ENCODE data around the gene CES4A. TPM values are rescaled to one million over a fixed set of nuclear protein-coding genes. Genes with fewer than 3 reads are reported as not detected.

The CES4A gene
- total RNA-seq, 1 experiment from 2014 or later = 1.9 TPM

DNA sequence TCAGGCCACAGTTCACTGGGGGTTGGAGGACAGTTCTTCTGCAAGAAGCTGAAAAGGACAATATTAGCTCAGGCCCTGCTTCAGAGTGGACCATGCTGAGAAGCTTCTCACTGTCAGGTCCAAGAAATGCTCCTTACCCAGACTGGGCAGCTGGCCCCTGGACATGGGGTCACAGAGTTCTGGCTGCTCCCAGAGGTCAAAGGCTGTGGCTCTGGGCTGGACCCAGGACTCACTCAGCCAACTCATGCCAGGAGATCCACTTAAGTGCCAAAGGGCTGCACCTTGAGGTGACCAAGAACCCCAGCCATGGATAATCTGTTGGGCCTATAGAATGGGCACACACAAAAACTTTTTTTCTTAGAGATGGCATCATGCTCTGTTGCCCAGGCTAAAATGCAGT is 49.0 kb upstream of the CES4A start:
- Mint-ChIP-seq H3K4me1 (peaks cover 5 to 11% of the 10 kb centered on the region in 2 experiments), H3K36me3 (ENCODE audit: insufficient read depth in 1 of 3, low read depth in 3 of 3) (peaks cover 13 to 41% (median 34%) of the 10 kb centered on the region in 3 experiments; a peak in 6 of 7 replicates), H3K4me3 (no peak overlapping the region), H3K9me3 (no peaks in the 10 kb centered on the region), H3K27me3 (ENCODE audit: low read depth) (no peaks in the 10 kb centered on the region), H3K27ac (no peak overlapping the region)
- no peak overlapping the region for H2AK5ac ChIP-seq (ENCODE audit: insufficient read length, low read length)
- TF ChIP-seq, protein P1, sequence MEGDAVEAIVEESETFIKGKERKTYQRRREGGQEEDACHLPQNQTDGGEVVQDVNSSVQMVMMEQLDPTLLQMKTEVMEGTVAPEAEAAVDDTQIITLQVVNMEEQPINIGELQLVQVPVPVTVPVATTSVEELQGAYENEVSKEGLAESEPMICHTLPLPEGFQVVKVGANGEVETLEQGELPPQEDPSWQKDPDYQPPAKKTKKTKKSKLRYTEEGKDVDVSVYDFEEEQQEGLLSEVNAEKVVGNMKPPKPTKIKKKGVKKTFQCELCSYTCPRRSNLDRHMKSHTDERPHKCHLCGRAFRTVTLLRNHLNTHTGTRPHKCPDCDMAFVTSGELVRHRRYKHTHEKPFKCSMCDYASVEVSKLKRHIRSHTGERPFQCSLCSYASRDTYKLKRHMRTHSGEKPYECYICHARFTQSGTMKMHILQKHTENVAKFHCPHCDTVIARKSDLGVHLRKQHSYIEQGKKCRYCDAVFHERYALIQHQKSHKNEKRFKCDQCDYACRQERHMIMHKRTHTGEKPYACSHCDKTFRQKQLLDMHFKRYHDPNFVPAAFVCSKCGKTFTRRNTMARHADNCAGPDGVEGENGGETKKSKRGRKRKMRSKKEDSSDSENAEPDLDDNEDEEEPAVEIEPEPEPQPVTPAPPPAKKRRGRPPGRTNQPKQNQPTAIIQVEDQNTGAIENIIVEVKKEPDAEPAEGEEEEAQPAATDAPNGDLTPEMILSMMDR (conservative IDR thresholded peaks at IDR 0.05) = no peak
- no peaks in the 10 kb centered on the region for H3K79me2 ChIP-seq (ENCODE audit: insufficient read depth, low read length)
- H3K9me3 ChIP-seq (ENCODE audit: control insufficient read depth, low read depth, low read length) = no peaks in the 10 kb centered on the region
- no peak overlapping the region for H3K56ac ChIP-seq (ENCODE audit: insufficient read length, low read depth, low read length)
- H3K18ac ChIP-seq (ENCODE audit: insufficient read length, low read depth, low read length) = no peak overlapping the region
- no peak overlapping the region for H3K4ac ChIP-seq (ENCODE audit: low read depth, low read length)
- no peak overlapping the region for H3K9ac ChIP-seq (ENCODE audit: extremely low read depth, insufficient read length, low read length)
- H2BK120ac ChIP-seq (ENCODE audit: low read depth, low read length, poor library complexity, severe bottlenecking) = no peak overlapping the region
- H3K4me1 ChIP-seq (ENCODE audit: insufficient read depth, low read length) = no peaks in the 10 kb centered on the region
- no peak overlapping the region for H2BK15ac ChIP-seq (ENCODE audit: low read depth, low read length)
- no peak overlapping the region for H4K91ac ChIP-seq (ENCODE audit: insufficient read length, low read depth, low read length)
- H2AFZ ChIP-seq (ENCODE audit: low read length) = no peak overlapping the region
- H3K27ac ChIP-seq (ENCODE audit: insufficient read length, low read depth, low read length) = no peak overlapping the region
- H3T11ph ChIP-seq (ENCODE audit: low read length) = no peak overlapping the region
- no peak overlapping the region for H3K14ac ChIP-seq (ENCODE audit: insufficient read depth, low read length)
- no peaks in the 10 kb centered on the region for H4K20me1 ChIP-seq (ENCODE audit: control insufficient read depth, insufficient read depth, insufficient read length)
- H3K4me2 ChIP-seq (ENCODE audit: insufficient read depth, insufficient read length, low read length) = no peak overlapping the region
- H4K8ac ChIP-seq (replicated peaks; ENCODE audit: insufficient read length, low read depth, low read length) = no peak overlapping the region
- H2BK12ac ChIP-seq (ENCODE audit: insufficient read length, low read depth, low read length) = no peak overlapping the region
- no peak for DNase-seq
- no peak overlapping the region for H3K23ac ChIP-seq (ENCODE audit: insufficient read length, low read depth, low read length)
- no peak overlapping the region for H2BK5ac ChIP-seq (ENCODE audit: insufficient read length, low read length)
- H3K79me1 ChIP-seq (ENCODE audit: insufficient read depth, low read depth, low read length, poor library complexity, severe bottlenecking) = no peaks in the 10 kb centered on the region
- peaks cover 7% of the 10 kb centered on the region for H3K23me2 ChIP-seq (ENCODE audit: insufficient read length, low read depth, low read length, poor library complexity, severe bottlenecking)
- no peak overlapping the region for H2BK20ac ChIP-seq (ENCODE audit: low read depth, low read length, poor library complexity, severe bottlenecking)
- H4K5ac ChIP-seq (ENCODE audit: insufficient read length, low read depth, low read length) = no peak overlapping the region
- no peaks in the 10 kb centered on the region for H3K27me3 ChIP-seq (ENCODE audit: insufficient read depth, low read length)

Measured in H9 (cell line).